Measurements from ENCODE around the gene CRMP1.

DNA sequence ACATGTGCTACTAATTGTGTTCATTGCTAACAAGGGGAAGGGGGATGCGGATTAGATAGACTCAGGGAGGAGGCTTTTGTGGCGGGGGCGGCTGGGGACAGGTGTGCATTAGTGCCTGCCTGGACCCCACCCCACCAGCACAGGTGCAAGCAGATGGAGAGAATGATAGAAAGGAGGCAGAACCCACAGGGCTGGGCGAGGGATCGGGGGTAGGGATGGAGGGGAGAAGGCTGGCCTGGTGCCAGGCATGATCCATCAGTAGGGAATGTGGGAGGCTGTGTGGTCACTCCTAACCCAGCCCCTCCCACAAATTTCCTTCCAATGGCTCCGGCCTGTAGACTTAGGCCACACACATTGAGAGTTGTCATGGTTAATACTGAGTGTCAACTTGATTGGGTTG lies 30.5 kb upstream of the CRMP1 start:
- TF ChIP-seq, protein P1, sequence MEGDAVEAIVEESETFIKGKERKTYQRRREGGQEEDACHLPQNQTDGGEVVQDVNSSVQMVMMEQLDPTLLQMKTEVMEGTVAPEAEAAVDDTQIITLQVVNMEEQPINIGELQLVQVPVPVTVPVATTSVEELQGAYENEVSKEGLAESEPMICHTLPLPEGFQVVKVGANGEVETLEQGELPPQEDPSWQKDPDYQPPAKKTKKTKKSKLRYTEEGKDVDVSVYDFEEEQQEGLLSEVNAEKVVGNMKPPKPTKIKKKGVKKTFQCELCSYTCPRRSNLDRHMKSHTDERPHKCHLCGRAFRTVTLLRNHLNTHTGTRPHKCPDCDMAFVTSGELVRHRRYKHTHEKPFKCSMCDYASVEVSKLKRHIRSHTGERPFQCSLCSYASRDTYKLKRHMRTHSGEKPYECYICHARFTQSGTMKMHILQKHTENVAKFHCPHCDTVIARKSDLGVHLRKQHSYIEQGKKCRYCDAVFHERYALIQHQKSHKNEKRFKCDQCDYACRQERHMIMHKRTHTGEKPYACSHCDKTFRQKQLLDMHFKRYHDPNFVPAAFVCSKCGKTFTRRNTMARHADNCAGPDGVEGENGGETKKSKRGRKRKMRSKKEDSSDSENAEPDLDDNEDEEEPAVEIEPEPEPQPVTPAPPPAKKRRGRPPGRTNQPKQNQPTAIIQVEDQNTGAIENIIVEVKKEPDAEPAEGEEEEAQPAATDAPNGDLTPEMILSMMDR (IDR thresholded peaks at IDR 0.05): no peak
- no peak for TF ChIP-seq POLR2AphosphoS5 (IDR thresholded peaks at IDR 0.05)
